GM12801 (cell line): Measurements from ENCODE around the gene COX14.
A peak's percentile ranks its signal among the peaks of the same experiment; 100 is the strongest.

Experiments used
- TF ChIP-seq, protein P1 (sequence below): IDR thresholded peaks from one replicate; pipeline ENCODE4 v1.5.1; 2011; ENCODE audit warnings: control low read depth; ENCODE audit not compliant: insufficient read length; ENCODE audit errors: extremely low read depth

COX14 gene

DNA sequence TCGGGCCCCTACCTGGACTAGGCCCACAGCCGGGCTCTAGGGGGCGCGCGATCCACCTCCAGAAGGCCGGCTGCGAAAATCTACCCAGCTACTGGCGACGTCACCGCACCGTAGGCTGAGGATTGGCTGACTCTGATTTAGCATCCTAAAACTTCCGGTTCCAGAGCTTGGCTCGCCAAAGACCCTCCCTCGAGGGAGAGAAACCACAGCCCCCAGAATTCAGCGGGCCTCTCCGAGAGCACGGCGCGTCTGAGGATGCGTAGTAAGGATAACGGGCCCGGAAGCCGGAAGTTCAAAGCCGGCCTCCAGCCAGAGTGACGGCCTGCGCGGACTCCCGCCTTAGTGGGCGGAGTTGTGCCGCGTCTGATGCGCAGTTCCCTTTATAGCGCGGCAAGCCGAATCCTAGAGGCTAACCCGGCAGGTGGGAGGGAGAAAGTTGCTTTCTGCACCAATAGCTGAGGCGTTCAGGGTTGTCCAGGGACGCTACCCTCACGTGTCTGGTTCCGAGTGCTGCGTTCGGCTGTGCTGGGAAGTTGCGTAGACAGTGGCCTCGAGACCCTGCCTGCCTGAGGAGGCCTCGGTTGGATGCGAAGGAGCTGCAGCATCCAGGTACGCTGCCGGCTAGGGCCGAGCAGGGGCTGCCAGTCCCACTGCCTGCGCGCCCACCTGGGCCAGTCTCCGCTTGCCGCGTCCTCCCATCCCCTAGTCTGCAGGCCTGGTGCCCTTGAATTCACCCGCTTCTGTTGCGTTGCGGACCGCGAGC is at the start of gene COX14:
Gene COX14, plus strand, starts transcription at position 544 of the 763 bp plus-strand sequence. CDS start 7,808 bp downstream, outside the sequence.
- TF ChIP-seq, protein P1, sequence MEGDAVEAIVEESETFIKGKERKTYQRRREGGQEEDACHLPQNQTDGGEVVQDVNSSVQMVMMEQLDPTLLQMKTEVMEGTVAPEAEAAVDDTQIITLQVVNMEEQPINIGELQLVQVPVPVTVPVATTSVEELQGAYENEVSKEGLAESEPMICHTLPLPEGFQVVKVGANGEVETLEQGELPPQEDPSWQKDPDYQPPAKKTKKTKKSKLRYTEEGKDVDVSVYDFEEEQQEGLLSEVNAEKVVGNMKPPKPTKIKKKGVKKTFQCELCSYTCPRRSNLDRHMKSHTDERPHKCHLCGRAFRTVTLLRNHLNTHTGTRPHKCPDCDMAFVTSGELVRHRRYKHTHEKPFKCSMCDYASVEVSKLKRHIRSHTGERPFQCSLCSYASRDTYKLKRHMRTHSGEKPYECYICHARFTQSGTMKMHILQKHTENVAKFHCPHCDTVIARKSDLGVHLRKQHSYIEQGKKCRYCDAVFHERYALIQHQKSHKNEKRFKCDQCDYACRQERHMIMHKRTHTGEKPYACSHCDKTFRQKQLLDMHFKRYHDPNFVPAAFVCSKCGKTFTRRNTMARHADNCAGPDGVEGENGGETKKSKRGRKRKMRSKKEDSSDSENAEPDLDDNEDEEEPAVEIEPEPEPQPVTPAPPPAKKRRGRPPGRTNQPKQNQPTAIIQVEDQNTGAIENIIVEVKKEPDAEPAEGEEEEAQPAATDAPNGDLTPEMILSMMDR, result no peak

DNA sequence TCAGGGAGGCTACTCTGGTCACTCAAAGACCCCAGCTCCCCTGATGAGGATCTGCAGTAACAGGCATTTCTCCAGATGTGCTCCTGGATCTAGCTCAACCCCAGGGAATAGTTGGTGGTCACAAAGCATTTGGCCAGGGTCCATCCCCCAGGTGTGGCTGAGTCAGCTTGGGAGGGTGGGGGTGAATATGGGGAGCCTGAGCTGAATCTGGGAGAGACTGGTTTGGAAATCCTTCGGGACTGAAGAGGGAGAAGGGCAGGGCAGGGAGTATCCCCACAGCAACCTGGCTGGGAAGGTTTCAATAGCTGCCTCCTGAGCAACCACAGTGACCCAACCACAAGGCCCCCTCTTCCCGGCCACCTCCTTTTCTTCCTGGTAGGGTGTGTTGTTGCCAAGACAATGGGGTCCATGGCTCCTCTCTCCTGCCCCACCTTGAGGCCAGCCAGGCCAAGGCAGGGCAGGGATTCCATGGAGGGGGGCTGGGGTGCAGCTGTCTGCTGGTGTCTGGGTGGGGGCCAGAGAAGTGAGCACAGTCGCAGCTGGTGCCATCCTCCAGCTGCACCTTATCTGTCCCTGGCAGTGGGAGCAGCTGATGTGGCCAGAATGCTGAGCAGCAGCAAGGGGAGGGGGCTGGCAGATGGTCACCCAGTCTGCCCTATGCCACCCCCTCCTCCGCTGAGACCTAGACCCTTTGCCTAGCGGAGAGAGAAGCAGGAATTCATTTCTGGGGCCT is 49.1 kb upstream of the COX14 start:
- TF ChIP-seq, protein P1, result no peak

DNA sequence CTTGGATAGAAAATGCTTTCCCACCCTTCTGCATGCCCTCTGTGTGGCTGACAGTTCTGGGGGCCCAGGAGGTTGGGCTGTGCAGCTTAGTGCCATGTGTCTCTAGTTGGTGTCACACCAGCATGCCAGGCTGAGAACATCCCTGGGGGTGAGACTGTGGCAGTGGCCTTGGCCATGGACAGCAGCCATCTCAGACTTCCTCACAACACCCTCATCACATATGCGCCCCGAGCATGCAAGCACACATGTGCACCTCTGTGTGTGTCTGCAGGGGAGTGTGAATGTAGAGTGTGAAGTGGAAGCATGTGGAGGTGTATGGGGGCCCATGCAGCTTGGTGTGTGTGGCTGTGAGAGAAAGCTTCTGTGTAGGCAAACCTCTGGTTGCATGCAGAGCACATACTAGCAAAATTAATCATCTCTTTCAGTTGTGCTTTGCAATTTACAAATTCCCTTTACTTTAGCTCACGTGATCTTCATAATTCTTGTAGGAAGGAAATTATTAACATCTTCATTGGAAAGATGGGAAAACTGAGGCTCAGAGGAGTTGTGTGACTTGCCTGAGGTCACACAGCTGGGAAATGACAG is 46.2 kb upstream of the COX14 start:
- TF ChIP-seq, protein P1, result no peak

DNA sequence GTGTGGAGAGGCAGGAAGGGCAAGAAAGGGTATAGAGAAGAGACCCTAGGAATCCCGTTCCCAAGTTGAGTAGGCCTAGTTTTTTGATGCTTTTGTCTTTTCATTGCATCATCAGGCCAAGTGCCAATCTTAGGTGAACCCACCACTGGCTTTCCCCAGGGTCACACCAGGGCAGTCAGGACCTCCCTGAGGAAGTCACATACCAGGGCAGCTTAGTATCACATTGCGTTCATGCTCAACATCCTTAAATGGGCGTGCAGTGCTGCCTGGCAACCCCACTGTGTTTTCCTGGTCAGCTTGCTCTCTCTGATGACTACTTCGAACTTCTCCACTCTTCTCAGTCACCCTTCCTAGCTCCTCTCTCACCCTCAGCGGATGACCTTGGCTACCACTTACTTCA is 45.6 kb upstream of the COX14 start:
- TF ChIP-seq, protein P1, result no peak

DNA sequence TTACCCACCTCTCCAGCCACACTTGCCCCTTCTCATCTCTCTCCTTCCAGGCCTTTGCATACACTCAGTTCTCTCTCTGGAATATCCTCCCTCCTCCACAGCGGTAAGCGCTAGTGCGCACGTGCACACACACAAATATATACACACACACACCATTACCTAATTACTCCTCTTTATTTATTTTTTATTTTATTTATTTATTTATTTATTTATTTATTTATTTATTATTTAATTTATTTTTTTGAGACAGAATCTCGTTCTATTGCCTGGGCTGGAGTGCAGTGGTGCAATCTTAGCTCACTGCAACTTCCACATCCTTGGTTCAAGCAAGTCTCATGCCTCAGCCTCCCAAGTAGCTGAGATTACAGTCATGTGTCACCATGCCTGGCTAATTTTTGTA is 43.0 kb upstream of the COX14 start:
- TF ChIP-seq, protein P1, result no peak

DNA sequence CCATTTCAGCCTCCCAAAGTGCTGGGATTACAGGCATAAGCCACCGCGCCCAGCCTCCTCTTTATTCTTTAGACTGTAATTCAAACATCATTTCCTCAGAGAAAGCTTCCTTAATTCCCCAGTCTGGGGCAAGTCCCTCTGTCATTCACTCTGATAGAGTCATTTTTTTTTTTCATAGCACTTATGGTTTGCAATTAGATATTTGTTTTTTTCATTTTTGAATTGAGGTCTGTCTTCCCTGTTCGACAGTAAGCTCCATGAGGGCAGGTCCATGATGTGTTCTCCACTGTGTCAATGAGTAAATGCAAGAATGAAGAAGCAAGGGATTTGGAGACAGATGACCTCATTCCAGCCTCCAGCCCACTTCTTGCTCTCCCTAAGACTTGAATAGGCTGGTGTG is 42.5 kb upstream of the COX14 start:
- TF ChIP-seq, protein P1, result no peak

DNA sequence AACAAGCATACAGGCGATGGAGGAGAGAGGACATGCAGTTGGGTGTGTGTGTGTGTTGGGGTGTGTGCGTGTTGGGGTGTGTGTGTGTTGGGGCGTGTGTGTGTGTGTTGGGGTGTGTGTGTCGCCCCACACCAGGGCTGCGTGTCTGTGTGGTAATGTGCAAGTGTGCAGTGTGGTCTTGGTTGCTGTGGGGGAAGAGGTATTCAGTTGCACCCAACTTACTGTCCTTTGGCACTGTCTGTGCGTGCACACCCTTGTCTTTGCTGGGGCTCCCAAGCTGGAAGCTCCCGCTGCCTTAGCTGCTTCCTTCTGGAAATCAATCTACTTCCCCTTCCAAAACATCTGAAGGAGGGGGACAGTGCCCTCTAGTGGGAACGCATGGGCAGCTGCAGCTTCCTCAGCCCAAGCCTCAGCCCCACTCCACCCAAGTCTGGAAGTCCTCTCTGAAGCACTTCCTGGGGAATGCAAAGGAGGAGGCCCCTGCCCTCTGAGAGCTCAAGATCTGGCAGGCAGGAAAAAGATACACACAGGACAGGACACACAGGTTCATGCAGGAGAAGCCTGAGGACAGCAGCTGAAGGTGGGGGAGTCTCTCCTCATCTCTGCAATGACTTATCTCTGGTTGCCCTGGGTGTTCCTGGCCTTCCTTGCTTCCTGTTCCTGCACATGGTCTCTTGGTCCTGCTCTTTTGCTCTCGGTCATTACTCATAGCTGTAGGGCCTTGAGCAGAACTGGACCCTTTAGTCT is 41.5 kb upstream of the COX14 start:
- TF ChIP-seq, protein P1, result peak; percentile 83
